Measurements from ENCODE around the gene GIMAP5.

Gene GIMAP5

GRCh38 chr7:150746921-150747320 lies 9.7 kb downstream of the GIMAP5 start:
- H3K79me2 ChIP-seq (ENCODE audit: low read length): no peaks in the 10 kb centered on the region
- no peak for DNase-seq
- no peak overlapping the region for H3K4me3 ChIP-seq (ENCODE audit: low read length)
- H3F3A ChIP-seq (ENCODE audit: insufficient read depth, low read length): no peaks in the 10 kb centered on the region
- no peak overlapping the region for H3K9ac ChIP-seq (ENCODE audit: low read length)
- TF ChIP-seq EZH2phosphoT487 (IDR thresholded peaks at IDR 0.05; ENCODE audit: low read length): no peak
- no peak for TF ChIP-seq EZH2 (optimal IDR thresholded peaks at IDR 0.05; ENCODE audit: low read depth, low read length)
- TF ChIP-seq CTCF (IDR thresholded peaks at IDR 0.05; ENCODE audit: low read length): no peak
- no peaks in the 10 kb centered on the region for H3K4me1 ChIP-seq (ENCODE audit: low read length)
- no peaks in the 10 kb centered on the region for H3K9me2 ChIP-seq (replicated peaks; ENCODE audit: insufficient read depth, low read length)
- no peaks in the 10 kb centered on the region for H3K36me3 ChIP-seq (replicated peaks; ENCODE audit: insufficient read depth, low read length)
- no peak overlapping the region for H3K4me2 ChIP-seq (ENCODE audit: low read depth, low read length)
- no peaks in the 10 kb centered on the region for H3K27me3 ChIP-seq (replicated peaks; ENCODE audit: insufficient read depth, low read length)
- no peak overlapping the region for H3K27ac ChIP-seq (ENCODE audit: low read length)
- H2AFZ ChIP-seq (ENCODE audit: low read length): no peak overlapping the region
- H4K20me1 ChIP-seq (ENCODE audit: insufficient read depth, low read length): no peaks in the 10 kb centered on the region
- H3K9me3 ChIP-seq (replicated peaks; ENCODE audit: insufficient read depth, low read length): no peaks in the 10 kb centered on the region

- Histone ChIP-seq H3F3A (ENCODE audit: insufficient read depth, low read length) (no peaks in the 10 kb centered on the region), H3K9ac (ENCODE audit: low read length) (no peak overlapping the region), H3K4me2 (ENCODE audit: low read depth, low read length) (no peak overlapping the region), H3K9me2 (replicated peaks; ENCODE audit: insufficient read depth, low read length) (no peaks in the 10 kb centered on the region), H2AFZ (ENCODE audit: low read length) (no peak overlapping the region), H3K9me3 (replicated peaks; ENCODE audit: insufficient read depth, low read length) (no peaks in the 10 kb centered on the region), H3K4me1 (ENCODE audit: low read length) (no peaks in the 10 kb centered on the region), H3K27ac (ENCODE audit: low read length) (no peak overlapping the region), H3K27me3 (replicated peaks; ENCODE audit: insufficient read depth, low read length) (no peaks in the 10 kb centered on the region), H4K20me1 (ENCODE audit: insufficient read depth, low read length) (no peaks in the 10 kb centered on the region), H3K79me2 (ENCODE audit: low read length) (no peaks in the 10 kb centered on the region), H3K36me3 (replicated peaks; ENCODE audit: insufficient read depth, low read length) (no peaks in the 10 kb centered on the region), H3K4me3 (ENCODE audit: low read length) (no peak overlapping the region)
- DNase-seq: no peak
- TF ChIP-seq EZH2 (optimal IDR thresholded peaks at IDR 0.05; ENCODE audit: low read depth, low read length) (no peak), CTCF (IDR thresholded peaks at IDR 0.05; ENCODE audit: low read length) (no peak), EZH2phosphoT487 (IDR thresholded peaks at IDR 0.05; ENCODE audit: low read length) (no peak)
These were observed 11.2 kb downstream of the GIMAP5 start for GRCh38 chr7:150748376-150748775.

DNA sequence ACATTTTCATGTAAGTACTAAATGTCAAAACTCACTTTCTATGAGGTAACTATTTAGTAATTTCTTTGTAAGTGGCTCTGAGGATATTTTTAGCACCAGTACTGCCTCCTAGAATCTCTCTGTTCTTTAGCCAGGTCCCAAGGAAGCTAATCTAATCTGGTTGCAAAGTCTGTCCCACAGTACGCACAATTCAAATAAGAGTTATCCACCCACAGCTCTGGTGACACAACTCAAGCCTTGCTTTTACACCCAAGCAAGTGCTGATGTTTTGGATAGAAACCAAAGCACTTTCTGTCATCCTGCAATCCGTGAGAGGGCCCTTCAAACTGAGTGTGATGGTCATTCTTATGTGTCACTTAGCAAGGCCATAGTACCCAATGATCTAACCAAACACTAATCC lies 14.5 kb downstream of the GIMAP5 start:
- Histone ChIP-seq H3K9me2 (replicated peaks; ENCODE audit: insufficient read depth, low read length) (no peaks in the 10 kb centered on the region), H3K36me3 (replicated peaks; ENCODE audit: insufficient read depth, low read length) (no peaks in the 10 kb centered on the region), H3F3A (ENCODE audit: insufficient read depth, low read length) (no peaks in the 10 kb centered on the region), H3K4me1 (ENCODE audit: low read length) (no peaks in the 10 kb centered on the region), H4K20me1 (ENCODE audit: insufficient read depth, low read length) (no peaks in the 10 kb centered on the region), H2AFZ (ENCODE audit: low read length) (no peak overlapping the region), H3K4me3 (ENCODE audit: low read length) (no peak overlapping the region), H3K79me2 (ENCODE audit: low read length) (no peaks in the 10 kb centered on the region), H3K4me2 (ENCODE audit: low read depth, low read length) (no peak overlapping the region), H3K9ac (ENCODE audit: low read length) (no peak overlapping the region), H3K27me3 (replicated peaks; ENCODE audit: insufficient read depth, low read length) (no peaks in the 10 kb centered on the region), H3K9me3 (replicated peaks; ENCODE audit: insufficient read depth, low read length) (no peaks in the 10 kb centered on the region), H3K27ac (ENCODE audit: low read length) (no peak overlapping the region)
- no peak for DNase-seq
- no peak for TF ChIP-seq EZH2 (optimal IDR thresholded peaks at IDR 0.05; ENCODE audit: low read depth, low read length)
- TF ChIP-seq EZH2phosphoT487 (IDR thresholded peaks at IDR 0.05; ENCODE audit: low read length): no peak
- no peak for TF ChIP-seq CTCF (IDR thresholded peaks at IDR 0.05; ENCODE audit: low read length)

All from MM.1S (cell line).